HG03064 (cell line): ENCODE data around the gene RAB8A.
"Not testable (repeated sequence)": the region's sequence is repeated elsewhere in the genome, so short reads cannot be mapped to it uniquely, and the experiment has no call there.

Experiments
- ATAC-seq: cut with Tn5 transposase; IDR thresholded peaks from one replicate; pipeline ENCODE4 v1.9.1; 2021; ENCODE audit warnings: low read depth; ENCODE audit not compliant: unreplicated experiment

RAB8A gene

DNA sequence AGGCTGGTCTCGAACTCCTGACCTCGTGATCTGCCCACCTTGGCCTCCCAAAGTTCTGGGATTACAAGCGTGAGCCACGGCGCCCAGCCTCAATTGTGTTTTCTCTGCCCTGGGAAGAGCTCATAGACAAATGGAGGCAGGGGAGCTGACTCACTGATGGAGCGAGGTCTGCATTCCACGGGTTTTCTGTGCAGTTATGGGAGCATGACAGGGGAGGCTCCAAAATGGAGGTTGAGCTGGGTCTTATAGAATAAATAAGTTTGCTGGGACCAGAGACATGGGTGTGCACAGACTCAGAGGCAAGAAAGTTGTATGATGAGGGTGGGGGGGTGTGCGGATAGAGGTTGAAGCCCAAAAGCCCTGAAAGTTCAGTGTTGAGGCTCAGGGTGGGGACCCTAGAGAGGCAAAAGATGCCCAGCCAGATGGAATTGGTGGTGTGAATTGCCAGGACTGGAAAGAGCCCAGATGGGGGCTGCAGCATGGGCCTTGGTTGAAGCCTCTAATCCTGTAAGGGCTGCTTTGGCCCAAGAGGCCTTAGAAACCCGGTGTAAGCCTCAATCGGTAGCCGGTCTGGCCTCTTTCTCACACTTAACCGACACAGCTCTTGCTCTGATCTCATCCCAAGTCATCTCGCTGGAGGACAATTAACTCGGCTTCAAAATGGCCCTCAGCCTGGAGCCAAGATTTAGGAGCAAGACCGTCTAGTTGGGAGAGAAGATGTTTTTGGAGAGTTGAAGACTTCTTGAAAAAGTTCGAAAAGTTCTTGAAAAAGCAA is 33.5 kb upstream of the RAB8A start:
- no peak for ATAC-seq

DNA sequence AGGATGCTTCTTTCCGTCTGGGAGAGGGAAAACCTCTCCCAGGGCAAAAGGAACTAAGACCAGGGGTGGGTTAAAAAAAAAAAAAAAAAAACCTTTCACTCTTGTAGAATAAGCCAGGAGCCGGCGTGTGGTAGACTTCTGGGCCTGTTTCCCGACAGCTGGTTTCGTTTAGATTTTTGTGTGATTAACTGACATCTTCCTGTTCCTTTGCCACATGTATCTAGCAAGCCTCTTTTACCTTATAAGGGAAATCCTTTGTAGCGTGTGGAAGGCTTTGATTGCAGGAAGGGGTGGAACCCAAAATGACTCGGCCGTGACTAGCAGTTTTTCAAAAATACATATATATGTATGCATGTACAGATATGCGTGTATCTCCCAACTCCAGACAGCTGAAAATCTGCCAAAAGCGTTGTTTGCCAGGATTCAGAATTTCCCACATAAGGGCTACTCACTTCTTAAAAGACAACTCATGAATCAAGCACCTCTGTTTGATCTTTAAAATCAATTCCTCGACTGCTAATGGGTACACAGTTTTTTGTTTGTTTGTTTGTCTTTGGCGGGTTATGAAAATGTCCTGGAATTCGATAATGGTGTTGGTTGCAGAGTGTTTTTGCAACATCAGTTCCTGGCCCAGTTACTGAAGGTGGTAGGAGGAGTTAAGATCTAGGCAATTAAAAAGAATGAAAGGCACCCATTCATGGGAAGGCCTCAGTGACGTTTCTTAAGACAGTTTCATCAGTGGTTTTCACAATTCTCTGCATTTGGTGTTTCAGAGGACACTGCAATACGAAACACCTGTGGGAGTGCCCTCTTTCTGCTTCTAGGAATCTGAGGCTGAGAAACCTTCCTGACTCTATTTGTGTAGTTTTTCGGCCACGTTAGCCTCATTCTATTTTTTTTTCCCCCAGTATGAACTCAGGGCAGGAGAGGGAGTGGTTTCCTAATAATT is 32.7 kb upstream of the RAB8A start:
- ATAC-seq, result no peak

DNA sequence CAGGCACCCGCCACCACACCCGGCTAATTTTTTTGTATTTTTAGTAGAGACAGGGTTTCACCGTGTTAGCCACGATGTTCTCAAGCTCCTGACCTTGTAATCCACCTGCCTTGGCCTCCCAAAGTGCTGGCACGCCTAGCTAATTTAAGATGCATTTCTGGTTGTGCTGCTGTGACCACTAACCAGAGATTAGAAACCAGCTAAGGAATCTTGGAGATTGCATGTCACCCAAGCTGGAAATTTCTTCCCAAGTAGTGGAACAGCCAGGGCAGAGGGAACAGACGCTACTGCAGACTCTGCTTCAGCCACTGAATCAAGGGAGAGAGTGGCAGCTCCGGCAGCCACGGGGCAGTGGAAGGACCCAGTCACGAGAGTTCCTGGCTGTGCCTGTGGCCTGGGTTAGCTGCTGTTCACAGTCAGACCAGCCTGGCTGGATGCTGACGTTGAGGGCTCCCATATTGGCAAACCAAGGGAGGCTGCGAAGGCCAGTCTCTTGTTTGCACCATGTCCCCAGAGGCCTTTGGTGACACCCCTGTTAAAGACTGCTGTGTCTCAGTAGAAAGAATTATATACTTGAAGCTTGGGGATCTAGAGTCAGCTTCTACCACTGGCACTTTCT is 27.5 kb upstream of the RAB8A start:
- no peak for ATAC-seq

DNA sequence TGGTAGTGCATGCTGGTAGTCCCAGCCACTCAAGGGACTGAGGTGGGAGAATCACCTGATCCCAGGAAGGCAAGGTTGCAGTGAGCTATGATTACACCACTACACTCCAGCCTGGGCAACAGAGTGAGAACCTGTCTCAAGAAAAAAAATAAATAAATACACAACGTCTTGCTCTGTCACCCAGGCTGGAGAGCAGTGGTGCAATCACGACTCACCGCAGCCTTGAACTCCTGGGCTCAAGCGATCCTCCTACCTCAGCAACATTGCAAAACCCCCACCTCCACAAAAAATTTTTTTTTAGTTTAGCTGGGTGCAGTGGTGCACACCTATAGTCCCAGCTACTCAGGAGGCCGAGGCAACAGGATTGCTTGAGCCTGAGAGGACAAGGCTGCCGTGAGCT is 26.6 kb upstream of the RAB8A start:
- no peak for ATAC-seq

DNA sequence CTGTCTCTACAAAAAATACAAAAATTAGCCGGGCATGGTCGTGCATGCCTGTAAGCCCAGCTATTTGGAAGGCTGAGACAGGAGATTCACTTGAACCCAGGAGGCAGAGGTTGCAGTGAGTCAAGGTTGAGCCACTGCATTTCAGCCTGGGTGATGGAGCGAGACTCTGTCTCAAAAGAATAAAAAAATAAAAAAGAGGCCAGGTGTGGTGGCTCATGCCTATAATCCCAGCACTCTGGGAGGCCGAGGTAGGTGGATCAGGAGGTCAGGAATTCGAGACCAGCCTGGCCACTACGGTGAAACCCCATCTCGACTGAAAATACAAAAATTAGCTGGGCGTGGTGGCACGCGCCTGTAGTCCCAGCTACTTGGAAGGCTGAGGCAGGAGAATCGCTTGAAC is 24.3 kb upstream of the RAB8A start:
- not testable (repeated sequence) for ATAC-seq

DNA sequence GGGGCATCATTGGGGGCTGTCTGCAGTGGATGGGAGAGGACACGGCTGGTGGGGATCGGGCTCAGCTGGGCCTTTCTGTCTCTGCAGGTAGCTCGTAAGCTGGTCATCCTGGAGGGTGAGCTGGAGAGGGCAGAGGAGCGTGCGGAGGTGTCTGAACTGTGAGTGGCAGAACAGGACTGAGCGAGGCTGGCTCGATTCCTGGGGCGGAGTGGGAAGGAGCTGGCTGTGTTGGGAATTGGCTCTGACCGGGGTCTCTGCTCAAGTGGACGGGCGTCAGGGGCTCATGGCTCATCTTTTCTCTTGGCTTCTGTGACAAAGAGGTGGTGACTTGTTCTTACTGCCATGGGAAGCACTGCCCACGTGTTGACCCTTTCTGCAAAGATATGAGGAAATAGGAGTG is 23.7 kb upstream of the RAB8A start:
- no peak for ATAC-seq

DNA sequence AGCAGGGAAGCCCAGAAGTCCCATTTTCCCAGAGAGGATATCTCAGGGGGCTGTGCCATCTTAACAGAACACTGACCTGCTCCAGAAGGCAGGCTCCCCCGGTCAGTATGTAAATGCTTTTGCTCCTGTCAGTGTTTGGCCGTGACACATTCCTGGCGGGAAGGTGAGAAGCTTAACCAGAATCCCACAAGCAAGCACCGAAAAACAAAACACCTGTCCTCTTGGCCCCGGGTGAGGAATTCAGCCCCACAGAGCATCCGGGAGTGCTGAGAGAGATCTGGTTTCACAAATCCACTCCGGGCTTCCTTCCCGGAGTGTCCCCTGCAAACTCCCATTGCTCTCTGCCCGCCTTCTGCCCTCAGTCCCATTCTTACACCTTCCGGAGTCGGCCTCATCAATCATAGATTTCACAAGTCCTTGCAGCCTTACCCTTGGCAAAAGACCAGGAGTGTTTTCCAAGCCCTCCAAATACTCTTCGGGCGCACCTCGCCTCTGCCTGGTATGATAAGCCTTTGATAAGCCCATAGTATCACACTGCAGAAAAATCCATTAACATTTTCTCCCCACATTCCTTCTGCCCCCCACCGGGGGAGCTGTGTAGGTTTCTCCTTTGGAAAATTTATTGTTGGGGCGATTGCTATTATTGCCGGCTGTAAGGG is 23.2 kb upstream of the RAB8A start:
- ATAC-seq, result no peak

DNA sequence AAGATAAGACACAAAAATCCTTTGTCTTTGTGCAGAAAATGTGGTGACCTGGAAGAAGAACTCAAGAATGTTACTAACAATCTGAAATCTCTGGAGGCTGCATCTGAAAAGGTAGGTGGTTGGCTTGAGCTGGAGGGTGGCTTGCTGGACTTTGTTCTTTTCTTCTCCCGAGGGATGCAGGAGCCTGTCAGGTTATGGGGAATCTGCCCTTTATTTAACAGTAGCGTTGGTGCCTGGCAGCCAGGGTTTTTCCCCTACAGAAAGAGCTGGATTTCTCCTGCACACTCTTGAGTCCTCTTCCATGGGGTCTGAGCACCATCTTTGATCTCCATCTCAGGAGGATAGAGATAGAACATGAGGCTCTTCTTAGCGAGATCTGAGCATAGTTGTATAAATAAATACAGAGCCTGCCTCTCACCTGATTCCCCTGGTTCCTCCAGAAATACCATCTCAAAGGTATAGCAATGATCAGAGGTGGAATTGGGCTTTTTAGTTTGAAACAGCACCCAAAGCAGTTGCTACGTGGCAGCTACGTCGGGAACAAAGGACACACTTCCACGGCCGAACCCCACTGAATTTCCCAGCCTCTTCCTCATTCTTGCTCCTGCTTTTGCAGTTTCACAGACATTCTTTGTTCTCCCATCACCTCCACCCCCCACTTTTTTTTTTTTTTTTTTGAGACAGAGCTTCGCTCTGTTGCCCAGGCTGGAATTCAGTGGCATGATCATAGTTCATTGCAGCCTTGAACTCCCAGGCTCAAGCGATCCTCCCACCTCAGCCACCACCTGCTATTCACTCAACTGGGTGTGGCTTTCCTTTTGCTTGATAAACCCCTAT is 22.5 kb upstream of the RAB8A start:
- ATAC-seq, result no peak

DNA sequence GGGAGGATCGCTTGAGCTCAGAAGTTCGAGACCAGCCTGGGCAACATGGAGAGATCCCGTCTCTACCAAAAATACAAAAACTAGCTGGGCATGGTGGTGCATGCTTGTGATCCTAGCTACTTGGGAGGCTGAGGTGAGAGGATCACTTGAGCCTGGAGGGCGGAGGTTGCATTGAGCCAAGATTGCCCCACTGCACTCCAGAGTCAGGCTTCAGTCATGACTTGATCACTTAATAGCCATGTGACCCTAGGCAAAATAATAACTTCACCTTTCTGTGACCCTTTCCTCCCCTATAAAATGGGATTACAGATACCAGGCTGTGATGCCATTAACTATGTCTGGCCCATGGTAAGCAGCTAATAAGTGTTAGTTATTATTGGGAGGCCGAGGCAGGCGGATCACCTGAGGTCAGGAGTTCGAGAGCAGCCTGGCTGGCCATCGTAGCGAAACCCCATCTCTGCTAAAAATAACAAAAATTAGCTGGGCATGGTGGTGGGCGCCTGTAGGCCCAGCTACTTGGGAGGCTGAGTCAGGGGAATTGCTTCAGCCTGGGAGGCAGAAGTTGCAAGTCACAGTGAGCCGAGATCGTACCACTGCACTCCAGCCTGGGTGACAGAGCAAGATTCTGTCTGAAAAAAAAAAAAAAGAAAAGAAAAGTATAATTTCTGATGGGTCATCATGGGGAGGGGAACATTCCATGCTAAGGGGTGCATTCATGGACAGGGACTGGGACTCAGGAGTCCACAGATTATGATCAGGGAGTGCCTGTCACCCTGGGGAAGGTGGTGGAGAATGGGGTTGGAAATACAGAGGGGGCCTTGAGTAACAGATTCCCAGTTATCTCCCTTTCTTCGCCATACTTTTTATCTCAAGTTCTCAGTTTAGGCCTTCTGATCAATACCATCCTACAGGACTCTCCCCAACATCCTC is 19.9 kb upstream of the RAB8A start:
- no peak for ATAC-seq

DNA sequence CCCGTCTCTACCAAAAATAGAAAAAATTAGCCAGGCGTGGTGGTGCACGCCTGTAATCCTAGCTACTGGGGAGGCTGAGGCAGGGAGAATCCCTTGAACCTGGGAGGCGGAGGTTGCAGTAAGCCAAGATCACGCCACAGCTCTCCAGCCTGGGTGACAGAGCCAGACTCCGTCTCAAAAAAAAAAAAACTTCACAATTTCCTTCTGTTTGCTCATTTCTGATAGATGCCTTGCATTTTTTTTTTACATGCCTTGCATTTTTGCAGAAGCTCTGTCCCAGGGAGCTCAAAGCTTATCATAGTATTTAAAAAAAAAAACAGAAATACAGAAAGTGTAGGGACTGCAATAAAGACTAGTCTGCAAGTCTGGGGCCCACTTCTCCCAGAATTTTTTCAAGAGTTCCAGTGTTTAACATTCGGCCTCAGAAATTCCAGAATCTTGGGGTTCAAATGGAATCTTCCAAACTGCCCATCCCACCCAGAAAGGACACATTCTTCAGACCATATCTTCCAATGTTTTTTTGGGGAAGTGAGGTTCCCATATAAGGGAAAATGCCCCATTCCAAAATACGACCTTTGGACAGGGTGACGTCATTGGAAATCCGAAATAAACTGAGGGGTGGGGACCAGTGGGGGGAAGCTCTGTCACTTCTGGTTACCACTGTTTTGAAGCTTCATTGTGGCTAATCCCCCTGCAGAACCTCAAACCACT is 17.2 kb upstream of the RAB8A start:
- no peak for ATAC-seq

DNA sequence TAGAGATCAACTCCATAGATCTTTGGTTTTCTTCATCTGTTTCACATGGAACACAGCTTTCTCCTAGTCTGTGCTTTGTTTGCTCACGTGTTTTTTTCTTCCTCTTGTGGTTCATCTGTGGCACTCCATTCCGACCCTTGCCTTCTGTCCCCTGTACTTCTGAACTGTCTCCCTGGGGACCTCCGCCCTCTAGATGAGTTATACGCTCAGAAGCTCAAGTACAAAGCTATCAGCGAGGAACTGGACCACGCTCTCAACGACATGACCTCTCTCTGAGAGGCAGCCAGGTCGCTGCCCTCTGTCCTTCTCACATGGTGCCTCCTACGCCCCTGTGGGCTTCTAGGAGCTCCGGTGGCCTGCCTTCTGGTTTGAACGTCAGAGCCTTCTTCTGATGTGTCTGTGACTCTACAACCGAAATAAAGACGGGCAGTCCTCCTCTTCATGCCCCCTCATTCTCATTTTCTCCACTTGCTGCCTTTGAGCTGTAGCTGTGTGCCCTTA is 16.6 kb upstream of the RAB8A start:
- ATAC-seq, result no peak

DNA sequence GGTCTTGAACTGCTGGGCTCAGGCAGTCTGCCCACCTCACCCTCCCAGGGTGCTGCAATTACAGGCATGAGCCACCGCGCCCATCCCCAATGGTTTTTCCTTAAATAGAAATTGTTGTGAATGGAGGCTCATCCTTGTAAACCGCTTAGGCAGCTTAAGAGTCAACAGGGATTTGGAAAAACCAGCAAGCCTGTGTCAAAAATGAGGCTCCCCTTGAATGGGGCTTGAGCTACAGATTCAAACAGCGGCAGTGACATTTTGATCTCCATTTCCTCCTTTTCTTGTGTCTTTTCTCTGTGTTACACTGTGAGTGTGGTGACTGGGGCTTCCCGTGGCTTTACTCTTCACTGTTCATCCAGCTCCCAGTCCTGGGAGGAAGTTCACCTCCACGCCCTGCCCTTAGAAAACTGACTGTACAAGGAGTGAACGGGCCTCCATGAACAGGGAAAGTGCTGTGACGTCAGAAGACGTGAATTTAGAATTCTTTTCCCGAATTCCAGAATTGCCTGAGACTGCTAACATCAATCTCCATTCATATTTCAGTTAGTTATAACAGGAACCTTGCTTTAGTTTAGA is 15.3 kb upstream of the RAB8A start:
- no peak for ATAC-seq

DNA sequence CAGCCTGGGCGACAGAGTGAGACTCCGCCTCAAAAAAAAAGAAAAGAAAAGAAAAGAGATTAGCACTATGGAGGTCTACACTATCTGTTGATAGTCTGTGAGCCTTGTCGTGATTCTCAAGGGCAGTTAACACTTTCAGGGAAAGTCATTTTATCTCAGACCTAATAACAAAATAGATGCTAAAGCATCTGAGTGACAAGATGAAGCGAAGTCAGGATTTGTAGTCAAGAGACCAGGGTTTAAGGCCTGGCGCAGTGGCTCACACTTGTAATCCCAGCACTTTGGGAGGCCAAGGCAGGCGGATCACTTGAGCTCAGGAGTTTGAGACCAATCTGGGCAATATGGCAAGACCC is 13.3 kb upstream of the RAB8A start:
- no peak for ATAC-seq

DNA sequence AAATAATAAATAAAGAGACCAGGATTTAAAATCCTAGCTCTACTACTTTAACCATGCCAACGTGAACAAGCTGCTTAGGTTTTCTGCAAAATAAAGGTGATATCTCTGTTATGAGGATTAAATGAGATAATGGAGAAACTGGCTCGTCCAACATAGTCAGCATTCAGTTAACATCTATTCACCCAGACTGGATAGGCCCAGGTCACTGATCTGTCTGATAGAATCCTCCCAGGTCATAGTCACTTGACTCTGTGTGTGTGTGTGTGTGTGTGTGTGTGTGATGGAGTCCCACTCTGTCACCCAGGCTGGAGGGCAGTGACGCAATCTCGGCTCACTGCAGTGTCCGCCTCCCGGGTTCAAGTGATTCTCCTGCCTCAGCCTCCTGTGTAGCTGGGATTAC is 12.9 kb upstream of the RAB8A start:
- ATAC-seq, result no peak

DNA sequence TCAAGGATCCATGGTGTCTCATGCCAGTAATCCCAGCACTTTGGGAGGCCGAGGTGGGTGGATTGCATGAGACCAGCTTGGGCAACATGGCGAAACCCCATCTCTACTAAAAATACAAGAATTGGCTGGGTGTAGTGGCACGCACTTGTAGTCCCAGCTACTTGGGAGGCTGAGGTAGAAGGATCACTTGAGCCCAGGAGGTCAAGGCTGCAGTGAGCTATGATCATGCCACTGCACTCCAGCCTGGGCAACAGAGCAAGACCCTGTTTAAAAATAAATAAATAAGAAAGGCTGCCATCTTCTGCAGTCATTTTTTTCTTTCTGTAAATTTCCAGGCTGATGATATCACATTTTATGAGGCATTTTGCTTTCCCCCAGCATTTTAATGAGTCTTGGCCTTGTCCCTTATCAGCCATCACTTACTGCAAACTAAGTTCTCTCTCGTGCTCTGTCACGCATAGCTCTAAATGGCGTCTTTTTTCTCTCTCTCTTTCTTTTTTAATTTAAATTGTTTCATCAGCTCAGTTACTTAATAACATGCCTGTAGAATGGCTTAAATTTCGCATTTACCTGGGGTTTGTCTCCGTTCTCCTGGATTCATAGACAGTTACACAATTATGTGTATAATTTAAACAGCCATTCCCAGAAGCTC is 12.2 kb upstream of the RAB8A start:
- not testable (repeated sequence) for ATAC-seq

DNA sequence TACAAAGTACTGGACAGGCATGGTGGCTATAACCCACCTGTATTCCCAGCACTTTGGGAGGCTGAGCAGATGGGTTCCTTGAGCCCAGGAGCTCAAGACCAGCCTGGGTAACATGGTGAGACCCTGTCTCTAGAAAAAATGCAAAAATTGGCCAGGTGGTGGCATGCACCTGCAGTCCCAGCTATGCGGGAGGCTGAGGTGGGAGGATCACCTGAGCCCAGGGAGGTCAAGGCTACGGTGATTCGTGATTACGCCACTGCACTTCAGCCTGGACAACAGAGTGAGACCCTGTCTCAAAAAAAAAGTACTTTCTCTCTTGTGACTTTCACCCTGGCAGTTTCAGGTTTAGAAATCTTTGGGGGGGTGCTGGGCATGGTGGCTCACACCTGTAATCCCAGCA is 11.2 kb upstream of the RAB8A start:
- ATAC-seq, result no peak

DNA sequence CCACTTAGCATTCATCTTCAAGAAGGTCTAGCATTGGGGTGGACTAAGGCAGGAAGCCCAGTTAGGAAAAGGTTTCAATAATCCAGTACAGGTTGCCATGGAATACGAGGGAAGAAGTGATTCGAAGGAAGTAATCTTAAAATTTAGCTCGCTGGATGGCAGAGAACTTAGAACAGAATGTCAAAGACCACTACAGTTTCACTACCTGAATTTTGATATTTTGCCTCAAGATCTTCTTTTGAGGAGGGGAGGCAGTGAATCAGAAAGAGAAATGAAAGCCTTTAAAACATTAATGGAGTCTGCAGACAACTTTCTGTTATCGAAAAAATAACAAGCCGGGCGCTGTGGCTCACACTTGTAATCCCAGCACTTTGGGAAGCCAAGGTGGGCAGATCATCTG is 7.0 kb upstream of the RAB8A start:
- no peak for ATAC-seq
